Loucy (cell line): ENCODE results near the gene ZNF362.

Experiments
- EZH2phosphoT487 ChIP-seq: fragments of 200-600 bp; IDR thresholded peaks from 2 replicates; pipeline ENCODE4 v1.6.1; 2018; ENCODE audit warnings: antibody characterized with exemption, mild to moderate bottlenecking, moderate library complexity, borderline replicate concordance
- TF ChIP-seq, protein P1 (sequence below): fragments of 200-600 bp; sonication (generic); conservative IDR thresholded peaks from 2 replicates; pipeline ENCODE4 v1.5.1; 2014; ENCODE audit warnings: mild to moderate bottlenecking, antibody characterized with exemption, low read length

DNA sequence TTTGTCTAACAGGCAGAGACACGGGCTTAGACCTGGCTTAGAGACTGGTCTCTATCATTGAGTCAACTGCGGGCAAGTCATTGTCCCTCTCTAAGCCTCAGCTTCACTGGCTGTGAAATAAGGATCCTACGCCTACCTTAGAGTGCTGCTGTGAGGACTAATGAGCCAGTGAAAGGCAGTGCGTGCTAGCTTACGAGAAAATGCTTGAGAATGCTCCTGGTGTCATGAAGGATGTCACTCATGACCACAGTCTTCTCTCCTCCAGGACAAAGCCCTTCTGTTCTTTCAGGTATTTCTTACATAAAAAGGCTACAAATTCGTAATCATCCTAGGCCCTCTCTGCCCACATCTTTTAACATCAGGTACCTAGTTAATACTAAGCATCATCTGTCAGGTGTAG, 81.1 kb downstream of the ZNF362 start:
- TF ChIP-seq, protein P1, sequence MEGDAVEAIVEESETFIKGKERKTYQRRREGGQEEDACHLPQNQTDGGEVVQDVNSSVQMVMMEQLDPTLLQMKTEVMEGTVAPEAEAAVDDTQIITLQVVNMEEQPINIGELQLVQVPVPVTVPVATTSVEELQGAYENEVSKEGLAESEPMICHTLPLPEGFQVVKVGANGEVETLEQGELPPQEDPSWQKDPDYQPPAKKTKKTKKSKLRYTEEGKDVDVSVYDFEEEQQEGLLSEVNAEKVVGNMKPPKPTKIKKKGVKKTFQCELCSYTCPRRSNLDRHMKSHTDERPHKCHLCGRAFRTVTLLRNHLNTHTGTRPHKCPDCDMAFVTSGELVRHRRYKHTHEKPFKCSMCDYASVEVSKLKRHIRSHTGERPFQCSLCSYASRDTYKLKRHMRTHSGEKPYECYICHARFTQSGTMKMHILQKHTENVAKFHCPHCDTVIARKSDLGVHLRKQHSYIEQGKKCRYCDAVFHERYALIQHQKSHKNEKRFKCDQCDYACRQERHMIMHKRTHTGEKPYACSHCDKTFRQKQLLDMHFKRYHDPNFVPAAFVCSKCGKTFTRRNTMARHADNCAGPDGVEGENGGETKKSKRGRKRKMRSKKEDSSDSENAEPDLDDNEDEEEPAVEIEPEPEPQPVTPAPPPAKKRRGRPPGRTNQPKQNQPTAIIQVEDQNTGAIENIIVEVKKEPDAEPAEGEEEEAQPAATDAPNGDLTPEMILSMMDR: no peak
- TF ChIP-seq EZH2phosphoT487: no peak
